ENCODE data around the gene ADSS1.

GRCh38 chr14:104685998-104686610 is 37.9 kb upstream of the ADSS1 start:
- no peak for TF ChIP-seq CTCF (conservative IDR thresholded peaks at IDR 0.05; ENCODE audit: low read length)
- no peak for TF ChIP-seq EZH2phosphoT487 (IDR thresholded peaks at IDR 0.05; ENCODE audit: borderline replicate concordance)

Data from Loucy (cell line).